ENCODE results near the gene ANHX. TPM values are rescaled to one million over a fixed set of nuclear protein-coding genes. Genes with fewer than 3 reads are reported as not detected.
"Not testable (repeated sequence)": the region's sequence is repeated elsewhere in the genome, so short reads cannot be mapped to it uniquely, and the experiment has no call there.

ANHX gene
- not detected in 2 replicates for total RNA-seq

- intact Hi-C loops (cut with micrococcal nuclease): no loop called here
Observed at GRCh38 chr12:133235401-133236112, at the start of gene ANHX. Gene ANHX (minus strand): TSS chr12:133235877. CDS start chr12:133234356, 1,521 bp downstream.

GRCh38 chr12:133264668-133265067 is 29.0 kb upstream of the ANHX start:
- intact Hi-C loops (cut with micrococcal nuclease): not testable (repeated sequence)

GRCh38 chr12:133264173-133264572 is 28.5 kb upstream of the ANHX start:
- intact Hi-C loops (cut with micrococcal nuclease): no loop called here

GRCh38 chr12:133256321-133256720 is 20.6 kb upstream of the ANHX start:
- intact Hi-C loops (cut with micrococcal nuclease): no loop called here

- intact Hi-C loops (cut with micrococcal nuclease): not testable (repeated sequence)
Observed at GRCh38 chr12:133255833-133256232, 20.2 kb upstream of the ANHX start.

- intact Hi-C loops (cut with micrococcal nuclease): no loop called here
Observed at GRCh38 chr12:133251732-133252131, 16.1 kb upstream of the ANHX start.

- intact Hi-C loops (cut with micrococcal nuclease): no loop called here
Observed at GRCh38 chr12:133236556-133236955, 879 bp upstream of the ANHX start.

GRCh38 chr12:133236144-133236543 is 467 bp upstream of the ANHX start:
- intact Hi-C loops (cut with micrococcal nuclease): no loop called here

- intact Hi-C loops (cut with micrococcal nuclease): no loop called here
Observed at GRCh38 chr12:133234971-133235370, 706 bp downstream of the ANHX start.

- intact Hi-C loops (cut with micrococcal nuclease): no loop called here
Observed at GRCh38 chr12:133233993-133234564, 1.6 kb downstream of the ANHX start.

GRCh38 chr12:133233006-133233405 is 2.7 kb downstream of the ANHX start:
- intact Hi-C loops (cut with micrococcal nuclease): no loop called here

GRCh38 chr12:133231001-133231400 is 4.7 kb downstream of the ANHX start:
- intact Hi-C loops (cut with micrococcal nuclease): no loop called here

GRCh38 chr12:133227281-133227852 is 8.3 kb downstream of the ANHX start:
- intact Hi-C loops (cut with micrococcal nuclease): no loop called here

GRCh38 chr12:133226690-133227089 is 9.0 kb downstream of the ANHX start:
- intact Hi-C loops (cut with micrococcal nuclease): no loop called here

GRCh38 chr12:133225527-133225926 is 10.2 kb downstream of the ANHX start:
- intact Hi-C loops (cut with micrococcal nuclease): no loop called here

GRCh38 chr12:133222211-133222610 is 13.5 kb downstream of the ANHX start:
- intact Hi-C loops (cut with micrococcal nuclease): no loop called here

- intact Hi-C loops (cut with micrococcal nuclease): no loop called here
Observed at GRCh38 chr12:133221241-133221640, 14.4 kb downstream of the ANHX start.

GRCh38 chr12:133220521-133220920 is 15.2 kb downstream of the ANHX start:
- intact Hi-C loops (cut with micrococcal nuclease): no loop called here

- intact Hi-C loops (cut with micrococcal nuclease): no loop called here
Observed at GRCh38 chr12:133217219-133217618, 18.5 kb downstream of the ANHX start.

- intact Hi-C loops (cut with micrococcal nuclease): no loop called here
Observed at GRCh38 chr12:133215724-133216123, 20.0 kb downstream of the ANHX start.

GRCh38 chr12:133206390-133206789 is 29.3 kb downstream of the ANHX start:
- intact Hi-C loops (cut with micrococcal nuclease): no loop called here

GRCh38 chr12:133204264-133204603 is 31.4 kb downstream of the ANHX start:
- intact Hi-C loops (cut with micrococcal nuclease): no loop called here
